HG03097 (cell line): ENCODE measurements around the gene SUSD1.

ENCODE experiments used
- ATAC-seq: cut with Tn5 transposase; IDR thresholded peaks from one replicate; pipeline ENCODE4 v1.9.1; 2021; ENCODE audit not compliant: unreplicated experiment, low FRiP score

SUSD1 gene

DNA sequence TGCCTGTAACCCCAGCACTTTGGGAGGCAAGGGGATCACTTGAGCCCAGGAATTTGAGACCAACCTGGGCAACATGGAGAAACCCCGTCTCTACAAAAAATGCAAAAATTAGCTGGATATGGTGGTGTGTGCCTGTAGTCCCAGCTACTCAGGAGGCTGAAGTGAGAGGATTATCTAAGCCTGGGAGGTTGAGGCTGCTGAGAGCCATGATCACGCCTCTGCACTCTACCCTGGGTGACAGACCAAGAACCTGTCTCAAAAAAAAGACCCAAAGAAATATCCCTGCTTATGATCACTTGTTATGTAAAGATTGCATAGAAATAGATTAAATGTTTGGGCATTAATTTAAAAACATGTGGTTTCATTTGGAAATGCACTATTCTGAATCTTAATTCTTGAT lies 153.4 kb downstream of the SUSD1 start:
- ATAC-seq = no peak

DNA sequence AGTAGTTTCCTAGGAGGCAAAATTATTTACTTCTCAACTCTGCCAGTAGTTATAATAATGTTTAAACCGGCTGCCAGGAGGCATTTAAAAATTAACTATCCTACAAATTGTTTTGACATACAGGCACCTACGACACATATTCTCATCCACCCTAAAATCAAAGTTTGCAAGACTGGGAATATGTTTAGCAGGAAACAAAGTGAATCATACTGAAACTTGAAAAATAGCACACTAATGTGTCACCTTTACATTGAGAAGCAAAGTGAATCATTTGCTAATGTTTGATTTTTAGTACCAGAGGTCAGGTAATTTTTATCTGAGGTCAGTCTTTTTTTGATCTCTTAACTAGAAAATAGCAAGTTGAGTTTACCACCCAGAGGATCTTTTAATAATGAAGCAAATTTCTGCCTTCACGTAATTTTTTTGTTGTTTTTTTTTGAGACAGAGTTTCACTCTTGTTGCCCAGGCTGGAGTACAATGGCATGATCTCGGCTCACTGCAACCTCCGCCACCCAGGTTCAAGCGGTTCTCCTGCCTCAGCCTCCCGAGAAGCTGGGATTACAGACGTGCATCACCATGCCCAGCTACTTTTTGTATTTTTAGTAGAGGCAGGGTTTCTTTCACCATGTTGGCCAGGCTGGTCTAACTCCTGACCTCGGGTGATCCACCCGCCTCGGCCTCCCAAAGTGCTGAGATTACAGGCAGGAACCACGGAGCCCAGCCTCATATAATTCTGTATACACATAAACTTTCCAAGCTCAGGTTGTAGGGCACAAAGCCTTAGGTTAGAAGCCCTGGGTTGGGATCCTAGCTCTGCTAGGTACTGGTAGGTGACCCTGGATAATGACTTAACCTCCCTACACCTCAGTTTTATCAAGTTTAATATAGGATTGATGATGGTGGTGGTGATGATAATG lies 154.2 kb downstream of the SUSD1 start:
- no peak for ATAC-seq

DNA sequence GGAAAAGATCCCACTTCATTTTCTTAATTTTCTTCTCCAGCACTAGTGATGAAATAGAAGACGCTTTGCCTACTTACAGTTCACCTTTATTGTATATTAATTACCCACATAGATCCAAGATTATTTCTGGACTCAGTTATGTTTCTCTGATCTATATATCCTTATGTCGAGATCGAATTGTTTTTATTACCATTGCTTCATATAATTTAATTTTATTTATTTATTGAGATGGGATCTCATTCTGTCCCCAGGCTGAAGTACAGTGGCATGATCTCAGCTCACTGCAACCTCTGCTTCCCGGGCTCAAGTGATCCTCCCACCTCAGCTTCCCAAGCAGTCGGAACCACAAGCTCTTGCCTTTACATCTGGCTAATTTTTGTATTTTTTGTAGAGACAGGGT lies 157.2 kb downstream of the SUSD1 start:
- ATAC-seq = no peak

DNA sequence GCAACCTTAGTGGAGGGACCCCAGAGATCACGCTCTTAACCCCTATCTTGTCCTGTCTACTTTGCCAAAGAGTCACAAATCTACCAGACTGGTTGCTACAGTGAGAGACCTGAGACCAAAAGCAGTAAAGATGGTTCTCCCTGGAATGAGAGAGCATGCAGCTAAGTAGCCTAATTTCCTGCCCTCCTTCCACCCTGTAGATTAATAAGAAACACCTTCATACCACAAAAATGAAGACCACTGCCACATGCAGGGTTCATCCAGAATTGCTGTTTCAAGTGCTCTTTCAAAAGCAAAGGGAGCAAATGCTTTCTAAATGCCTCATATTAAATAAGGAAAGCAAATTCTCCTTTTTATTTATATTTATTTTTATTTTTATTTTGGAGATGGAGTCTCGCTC lies 159.4 kb downstream of the SUSD1 start:
- no peak for ATAC-seq

DNA sequence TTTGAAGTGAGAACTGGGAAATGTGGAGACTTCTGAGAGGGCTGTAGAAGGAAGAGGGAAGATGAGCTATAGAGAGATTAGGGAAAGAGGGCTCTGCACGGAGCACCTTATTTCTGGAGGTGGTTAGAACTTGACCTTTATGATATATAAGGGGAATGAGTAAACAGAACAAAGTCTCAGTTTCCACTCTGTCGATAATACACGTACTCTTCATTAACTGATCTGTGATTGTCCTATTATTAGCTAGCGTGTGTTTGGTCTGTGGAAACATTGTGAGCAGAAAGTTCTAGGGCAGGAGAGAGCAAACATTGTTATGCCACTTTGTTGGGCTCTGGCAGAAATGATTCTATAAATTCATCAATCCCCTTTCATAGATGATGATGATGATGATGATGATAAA lies 159.9 kb downstream of the SUSD1 start:
- no peak for ATAC-seq

DNA sequence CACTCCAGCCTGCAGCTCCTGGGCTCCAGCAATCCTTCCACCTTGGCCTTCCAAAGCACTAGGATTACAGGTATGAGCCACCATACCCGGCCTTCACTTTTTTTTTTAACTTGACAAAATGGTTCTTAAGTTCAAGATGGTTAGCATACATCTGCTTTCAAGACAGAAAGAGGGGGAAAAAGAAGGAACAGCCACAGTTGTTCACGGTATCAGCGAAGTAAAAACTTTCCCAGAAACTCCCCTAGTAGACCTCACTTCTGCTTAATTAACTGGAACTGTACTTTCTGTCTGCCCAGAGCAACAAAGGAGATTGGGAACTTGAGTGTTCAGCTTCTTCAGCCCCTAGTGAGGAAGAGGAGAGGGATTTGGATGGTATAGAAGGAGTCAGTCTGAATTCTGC lies 161.8 kb downstream of the SUSD1 start:
- ATAC-seq = no peak

DNA sequence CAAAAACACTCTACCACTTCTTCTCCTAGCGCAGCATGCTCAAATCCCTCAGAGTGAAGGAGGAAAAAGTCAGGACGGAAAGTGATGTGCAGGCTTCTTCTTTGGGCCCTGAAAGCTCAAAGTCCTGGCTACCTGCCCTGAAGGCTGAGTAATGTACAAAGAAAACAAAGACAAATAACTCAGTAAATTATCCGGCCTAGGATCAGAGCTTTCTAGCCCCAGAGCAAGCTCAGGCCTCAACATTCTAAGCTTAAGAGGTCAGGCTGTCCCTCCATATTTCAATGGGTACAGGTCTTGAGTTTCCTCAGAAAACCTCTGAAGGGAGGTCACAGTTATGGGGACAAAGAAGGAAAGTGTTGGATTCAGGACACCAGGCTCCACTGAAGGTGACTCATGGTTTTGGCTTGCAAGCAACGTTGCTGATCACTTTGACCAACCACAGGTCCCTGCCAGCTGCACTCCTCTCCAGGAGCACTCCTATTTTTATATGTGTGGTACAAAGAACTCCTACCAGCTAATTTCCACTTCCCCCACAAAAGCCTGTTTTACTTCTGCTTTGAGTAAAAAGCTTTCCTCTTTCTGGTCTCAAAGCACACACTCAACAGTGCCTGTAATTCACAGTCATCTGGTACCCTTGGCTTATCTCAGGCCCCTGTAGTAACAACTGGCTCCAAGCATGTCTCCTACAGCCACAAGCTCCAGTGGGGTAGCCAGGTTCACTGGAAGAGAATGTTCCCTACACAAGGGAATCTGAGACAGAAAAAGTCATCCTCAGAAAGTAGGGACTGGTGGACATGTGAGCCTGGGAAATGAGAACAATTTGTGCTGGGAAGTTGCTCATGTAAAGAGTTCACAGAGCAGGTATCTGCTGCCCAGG lies 162.8 kb downstream of the SUSD1 start:
- peak; percentile 65 for ATAC-seq

DNA sequence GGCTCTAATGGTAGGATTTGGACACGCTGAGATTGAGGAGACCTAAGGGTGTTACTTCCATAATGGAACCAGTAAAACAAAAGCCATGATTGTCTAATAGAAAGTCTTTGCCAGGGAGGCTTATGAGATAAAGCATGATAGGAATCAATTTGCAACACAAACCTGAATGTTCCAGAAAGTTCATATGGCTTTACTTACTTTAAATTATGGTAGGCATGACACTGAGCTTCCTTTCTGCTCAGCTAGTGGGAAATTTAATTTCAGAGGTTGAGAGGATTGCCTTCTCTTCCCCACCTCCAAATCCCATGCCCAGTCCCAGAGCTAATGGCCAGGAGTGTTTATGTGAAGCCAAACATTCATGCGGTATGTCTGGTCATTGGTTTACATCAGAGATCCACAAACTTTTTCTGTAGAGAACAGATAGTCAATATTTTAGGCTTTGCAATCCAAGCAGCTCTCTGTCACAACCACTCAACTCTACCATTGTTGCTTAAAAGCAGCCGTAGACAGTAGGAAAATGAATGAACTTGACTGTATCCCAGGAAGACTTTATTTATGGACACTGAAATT lies 164.0 kb downstream of the SUSD1 start:
- no peak for ATAC-seq

DNA sequence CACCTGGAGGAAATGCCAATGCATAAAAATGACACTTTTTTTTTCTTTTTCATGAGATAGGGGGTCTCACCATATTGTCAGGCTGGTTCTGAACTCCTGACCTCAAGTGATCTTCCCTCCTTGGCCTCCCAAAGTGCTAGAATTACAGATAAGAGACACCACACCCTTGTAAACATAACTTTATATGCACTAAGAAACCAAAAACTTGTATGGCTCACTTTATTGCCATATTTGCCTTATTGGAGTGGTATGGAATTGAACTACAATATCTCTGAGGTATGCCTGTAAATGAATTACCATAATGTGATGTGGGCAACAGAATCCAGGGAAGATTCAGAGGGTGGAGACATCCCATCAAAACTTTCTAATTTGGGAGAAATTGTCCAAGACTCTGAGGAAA lies 164.6 kb downstream of the SUSD1 start:
- no peak for ATAC-seq

DNA sequence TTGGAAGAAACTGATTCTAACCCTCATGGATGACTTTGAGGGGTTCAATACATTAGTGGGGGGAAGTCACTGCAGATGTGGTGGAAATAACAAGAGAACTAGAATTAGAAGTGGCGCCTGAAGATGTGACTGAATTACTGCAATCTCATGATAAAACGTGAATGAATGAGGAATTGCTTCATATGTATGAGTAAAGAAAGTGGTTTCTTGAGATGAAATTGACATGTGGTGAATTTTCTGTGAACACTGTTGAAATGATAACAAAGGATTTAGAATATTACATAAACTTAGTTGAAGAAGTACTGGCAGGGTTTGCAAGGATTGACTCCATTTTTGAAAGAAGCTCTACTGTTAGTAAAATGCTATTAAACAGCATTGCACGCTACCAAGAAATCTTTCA lies 165.4 kb downstream of the SUSD1 start:
- no peak for ATAC-seq

DNA sequence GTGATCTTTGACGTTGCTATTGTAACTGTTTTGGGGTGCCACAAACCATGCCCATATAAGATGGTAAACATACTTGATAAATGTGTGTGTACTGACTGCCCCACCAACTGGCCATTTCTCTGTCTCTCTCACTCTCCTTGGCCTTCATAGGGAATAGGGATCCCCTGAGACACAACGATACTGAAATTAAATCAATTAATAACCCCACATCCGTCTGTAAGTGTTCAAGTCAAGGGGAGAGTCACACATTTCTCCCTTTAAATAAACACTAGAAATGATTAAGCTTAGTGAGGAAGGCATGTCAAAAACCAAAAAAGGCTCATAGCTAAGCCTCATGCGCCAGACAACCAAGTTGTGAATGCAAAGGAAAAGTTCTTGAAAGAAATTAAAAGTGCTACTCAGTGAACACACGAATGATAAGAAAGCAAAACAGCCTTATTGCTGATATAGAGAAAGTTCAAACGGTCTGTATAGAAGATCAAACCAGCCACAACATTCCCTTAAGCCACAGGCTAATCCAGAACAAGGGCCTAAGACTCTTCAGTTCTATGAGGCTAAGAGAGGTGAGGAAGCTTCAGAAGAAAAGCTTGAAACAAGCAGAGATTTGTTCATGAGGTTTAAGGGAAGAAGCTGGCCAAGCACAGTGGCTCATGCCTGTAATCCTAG lies 167.4 kb downstream of the SUSD1 start:
- peak; percentile 47 for ATAC-seq

DNA sequence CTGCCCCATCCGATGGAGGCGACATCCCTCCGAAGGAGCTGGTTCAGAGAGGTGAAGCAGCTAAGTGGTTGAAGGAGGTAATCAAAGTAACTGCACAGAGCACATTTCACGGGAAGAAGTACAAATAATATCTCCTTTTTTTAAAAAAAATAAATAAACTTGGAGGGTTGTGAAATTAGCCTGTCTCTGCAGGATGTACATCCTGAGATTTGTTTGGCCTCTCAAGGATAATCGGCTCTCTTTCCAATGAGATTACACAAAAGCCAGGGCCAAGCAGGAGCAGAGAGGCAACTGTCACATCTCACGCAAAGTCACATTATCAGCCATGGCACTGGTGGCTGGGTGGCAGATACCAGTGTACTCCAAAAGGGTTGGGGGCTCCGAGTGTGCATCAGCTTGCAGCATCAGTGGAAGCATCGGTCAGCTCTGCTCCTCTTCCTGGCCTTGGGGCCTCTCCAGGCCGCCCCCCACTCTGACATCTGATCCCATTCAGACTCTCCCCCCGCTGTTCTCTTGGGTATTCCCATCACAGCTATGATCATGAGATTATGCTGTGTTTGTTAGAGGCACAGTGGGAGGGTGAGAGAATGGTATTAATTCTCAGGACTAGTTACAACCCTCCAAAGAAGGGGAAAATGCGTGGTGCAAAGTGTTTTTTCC lies 168.6 kb downstream of the SUSD1 start:
- no peak for ATAC-seq

DNA sequence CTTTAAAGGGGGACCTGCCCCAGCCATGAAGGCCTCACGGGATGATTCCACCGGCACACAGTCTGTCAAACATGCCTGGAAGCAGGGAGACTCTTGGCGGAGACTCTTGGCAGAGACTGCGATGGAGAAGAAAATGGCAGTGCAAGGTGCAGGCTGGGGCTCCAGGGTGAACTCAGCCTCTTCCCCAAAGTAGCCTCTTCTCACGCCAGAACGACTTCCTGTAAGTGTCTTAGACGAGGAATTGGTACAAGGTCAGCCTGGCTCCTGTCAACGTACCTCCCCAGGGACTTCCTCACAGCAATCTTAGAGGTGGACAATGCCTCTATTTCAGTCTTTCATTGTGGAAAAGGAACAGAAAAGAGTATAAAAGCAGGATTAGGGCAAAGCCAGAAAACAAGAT lies 169.2 kb downstream of the SUSD1 start:
- no peak for ATAC-seq

DNA sequence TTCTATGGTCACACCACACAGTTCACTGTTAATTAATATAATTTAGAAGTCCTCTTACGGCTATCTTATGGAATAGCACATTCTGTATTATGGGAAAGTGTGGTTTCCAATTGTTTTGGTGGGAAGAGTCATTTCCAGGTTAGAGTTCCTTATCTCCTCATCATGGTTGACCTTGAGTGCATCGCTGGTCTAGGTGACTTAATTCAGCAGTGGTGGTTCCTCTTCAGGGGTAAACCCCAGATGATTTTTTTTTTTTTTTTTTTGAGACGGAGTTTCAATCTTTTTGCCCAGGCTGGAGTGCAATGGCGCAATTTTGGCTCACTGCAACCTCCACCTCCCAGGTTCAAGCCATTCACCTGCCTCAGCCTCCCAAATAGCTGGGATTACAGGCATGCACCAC lies 171.6 kb downstream of the SUSD1 start:
- ATAC-seq = no peak

DNA sequence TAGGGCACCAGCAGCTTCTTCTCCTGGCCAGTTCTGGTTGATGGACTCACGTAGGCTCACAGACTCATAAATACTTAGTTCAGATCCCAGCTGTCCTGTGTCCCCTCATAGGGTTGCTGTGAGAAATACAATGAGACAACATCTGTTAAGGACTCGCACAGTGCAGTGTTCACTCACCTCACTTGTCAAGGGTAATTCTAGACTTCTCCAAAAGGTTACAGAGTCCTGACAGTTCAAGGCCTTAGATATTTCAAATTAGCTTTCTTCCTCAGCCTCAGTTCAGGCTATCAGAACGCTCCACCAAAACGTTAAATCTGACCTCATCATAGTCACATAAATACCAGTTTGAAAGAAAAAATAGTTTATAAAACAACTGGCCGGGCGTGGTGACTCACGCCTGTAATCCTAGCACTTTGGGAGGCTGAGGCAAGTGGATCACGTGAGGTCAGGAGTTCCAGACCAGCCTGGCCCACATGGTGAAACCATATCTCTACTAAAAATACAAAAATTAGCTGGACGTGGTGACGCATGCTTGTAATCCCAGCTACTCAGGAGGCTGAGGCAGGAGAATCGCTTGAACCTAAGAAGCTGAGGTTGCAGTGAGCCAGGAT lies 172.1 kb downstream of the SUSD1 start:
- ATAC-seq = no peak

DNA sequence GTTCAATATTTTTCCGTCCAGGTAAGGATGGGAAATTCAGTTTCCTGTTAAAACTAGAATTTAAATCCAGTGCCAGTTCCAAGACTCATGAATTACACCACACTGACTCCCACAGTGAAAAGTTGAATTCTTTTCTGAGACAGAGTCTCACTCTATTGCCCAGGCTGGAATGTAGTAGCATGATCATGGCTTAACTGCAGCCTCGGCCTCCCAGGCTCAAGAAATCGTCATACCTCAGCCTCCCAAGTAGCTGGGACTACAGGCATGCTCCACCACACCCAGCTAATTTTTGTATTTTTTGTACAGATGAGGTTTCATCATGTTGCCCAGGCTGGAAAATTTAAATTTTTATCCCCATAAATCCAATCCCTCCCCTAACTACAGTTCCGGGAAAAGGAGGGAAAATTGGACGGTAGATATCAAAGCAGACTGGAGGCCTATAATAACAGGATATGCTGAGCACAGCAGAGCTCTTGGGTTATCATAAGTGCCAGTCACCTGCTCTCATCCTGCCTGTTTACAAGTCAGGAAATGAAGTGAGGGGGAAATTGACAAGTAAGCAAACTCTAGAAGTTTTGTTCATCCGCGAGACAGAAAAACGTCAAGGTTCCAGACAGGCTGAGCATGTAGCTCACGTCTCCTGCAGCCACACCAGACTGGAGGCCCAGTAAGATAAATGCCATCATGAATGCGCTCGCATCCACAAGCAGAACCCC lies 172.8 kb downstream of the SUSD1 start:
- no peak for ATAC-seq

DNA sequence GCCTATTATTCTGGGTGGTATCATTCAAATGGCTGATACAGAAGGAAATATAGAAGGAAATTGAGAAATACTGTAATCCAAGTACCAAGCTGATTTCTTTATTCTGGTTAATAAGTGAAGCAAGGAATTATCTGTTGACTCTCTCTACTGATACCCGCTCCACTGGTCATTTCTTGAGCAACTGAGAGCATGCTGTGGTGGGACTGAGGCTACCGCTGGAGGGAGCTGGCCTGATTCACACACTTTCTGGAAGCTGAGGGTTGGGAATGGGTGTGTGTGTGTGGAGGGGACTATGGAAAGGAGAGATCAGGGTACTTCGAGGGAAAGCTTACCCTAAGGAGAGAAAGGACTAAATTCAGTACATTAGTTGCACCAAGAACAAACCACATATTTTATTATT lies 174.4 kb downstream of the SUSD1 start:
- ATAC-seq = no peak

DNA sequence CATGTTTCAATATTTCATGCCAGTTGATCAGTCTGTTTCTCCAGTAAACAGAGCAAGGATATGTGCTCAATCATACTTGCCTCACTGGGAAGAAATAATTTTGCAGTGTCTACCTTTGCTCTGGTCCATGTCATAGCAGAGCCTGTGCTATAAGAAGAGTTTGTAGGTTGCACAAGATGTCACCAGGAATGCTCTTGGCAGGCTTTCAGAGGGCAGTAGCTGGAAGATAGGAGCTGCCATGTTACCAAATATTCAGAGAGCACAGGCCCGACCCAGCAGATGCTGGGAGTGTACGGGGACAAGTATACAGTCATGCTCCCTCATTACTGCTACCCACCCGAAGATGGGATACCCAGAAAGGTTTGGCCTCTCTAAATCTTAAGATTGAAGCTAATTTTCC lies 175.8 kb downstream of the SUSD1 start:
- no peak for ATAC-seq

DNA sequence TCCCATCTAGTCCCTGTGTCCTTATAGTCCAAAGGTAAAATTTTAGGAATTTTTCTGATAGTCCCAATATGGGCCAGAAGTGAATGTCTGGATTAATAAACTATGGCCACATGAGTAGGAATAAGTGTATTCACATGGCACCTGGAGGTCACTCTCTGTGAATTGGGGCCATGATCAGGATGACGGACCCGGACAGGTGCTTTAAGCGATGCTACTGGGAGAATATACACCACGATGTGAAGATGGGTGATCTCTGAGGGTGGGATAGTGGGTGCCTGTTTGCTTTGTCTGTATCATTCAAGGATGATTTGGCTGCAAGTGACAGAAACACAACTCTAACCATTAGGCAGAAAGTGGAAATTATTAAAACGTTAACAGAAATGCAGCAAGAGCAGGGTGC lies 177.3 kb downstream of the SUSD1 start:
- ATAC-seq = no peak
